GM19328 (cell line): Measurements from ENCODE around the gene FAHD1.

Source experiments
- ATAC-seq: cut with Tn5 transposase; IDR thresholded peaks from one replicate; pipeline ENCODE4 v1.9.1; 2021; ENCODE audit warnings: mild to moderate bottlenecking, moderate library complexity; ENCODE audit not compliant: unreplicated experiment

The FAHD1 gene

GRCh38 chr16:1826691-1827573, at the start of gene FAHD1, which contains the start of gene HAGH:
TSS of gene FAHD1 (plus strand) at chr16:1827206. CDS start at chr16:1827239, 33 bp downstream.
TSS of gene HAGH (minus strand) at chr16:1826825. CDS start at chr16:1826787, 38 bp downstream.
- ATAC-seq = peak; percentile 83

GRCh38 chr16:1777375-1778199, 49.4 kb upstream of the FAHD1 start:
- no peak for ATAC-seq

GRCh38 chr16:1778200-1779179, 48.5 kb upstream of the FAHD1 start:
- ATAC-seq = no peak

DNA sequence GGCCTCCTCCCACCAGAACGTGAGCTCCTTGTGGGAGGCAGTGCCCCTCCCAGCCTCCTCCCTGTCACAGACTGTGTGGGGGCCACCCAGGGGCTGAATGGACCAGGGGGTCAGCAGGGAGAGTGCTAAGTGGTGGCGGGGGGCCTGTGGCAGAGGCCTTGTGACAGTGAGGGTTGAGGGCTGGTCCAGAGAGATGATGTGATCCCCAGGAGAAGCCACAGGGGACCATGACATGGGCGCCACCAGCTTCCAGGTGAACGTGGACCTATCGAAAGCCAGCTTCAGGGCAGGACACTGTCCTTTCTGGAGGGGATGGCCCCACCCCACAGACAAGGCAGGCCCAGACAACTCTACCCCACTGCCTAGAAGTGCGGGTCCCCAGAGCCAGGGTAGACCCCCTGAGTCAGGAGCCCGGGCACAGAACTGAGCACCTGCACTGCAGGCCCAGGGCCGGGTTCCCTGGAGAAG, 47.7 kb upstream of the FAHD1 start:
- ATAC-seq = no peak

- no peak for ATAC-seq
These were observed 47.0 kb upstream of the FAHD1 start for GRCh38 chr16:1779741-1780676.

DNA sequence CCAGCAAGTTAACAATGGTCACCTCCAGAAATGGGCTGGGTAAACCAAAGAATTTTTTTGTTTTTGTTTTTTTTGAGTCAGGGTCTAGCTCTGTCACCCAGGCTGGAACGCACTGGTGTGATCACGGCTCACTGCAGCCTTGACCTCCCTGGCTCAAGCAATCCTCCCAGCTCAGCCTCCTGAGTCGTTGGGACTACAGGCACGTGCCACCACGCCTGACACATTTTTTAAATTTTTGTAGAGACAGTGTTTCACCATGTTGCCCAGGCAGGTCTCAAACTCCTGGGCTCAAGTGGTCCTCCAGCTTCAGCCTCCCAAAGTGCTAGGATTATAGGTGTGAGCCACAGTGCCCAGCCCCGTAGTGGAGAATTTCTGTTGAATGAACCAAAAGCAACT, 46.3 kb upstream of the FAHD1 start:
- ATAC-seq = no peak

GRCh38 chr16:1781254-1781653, 45.8 kb upstream of the FAHD1 start:
- ATAC-seq = no peak

- ATAC-seq = peak; percentile 6
These were observed 45.1 kb upstream of the FAHD1 start for GRCh38 chr16:1781758-1782407.

DNA sequence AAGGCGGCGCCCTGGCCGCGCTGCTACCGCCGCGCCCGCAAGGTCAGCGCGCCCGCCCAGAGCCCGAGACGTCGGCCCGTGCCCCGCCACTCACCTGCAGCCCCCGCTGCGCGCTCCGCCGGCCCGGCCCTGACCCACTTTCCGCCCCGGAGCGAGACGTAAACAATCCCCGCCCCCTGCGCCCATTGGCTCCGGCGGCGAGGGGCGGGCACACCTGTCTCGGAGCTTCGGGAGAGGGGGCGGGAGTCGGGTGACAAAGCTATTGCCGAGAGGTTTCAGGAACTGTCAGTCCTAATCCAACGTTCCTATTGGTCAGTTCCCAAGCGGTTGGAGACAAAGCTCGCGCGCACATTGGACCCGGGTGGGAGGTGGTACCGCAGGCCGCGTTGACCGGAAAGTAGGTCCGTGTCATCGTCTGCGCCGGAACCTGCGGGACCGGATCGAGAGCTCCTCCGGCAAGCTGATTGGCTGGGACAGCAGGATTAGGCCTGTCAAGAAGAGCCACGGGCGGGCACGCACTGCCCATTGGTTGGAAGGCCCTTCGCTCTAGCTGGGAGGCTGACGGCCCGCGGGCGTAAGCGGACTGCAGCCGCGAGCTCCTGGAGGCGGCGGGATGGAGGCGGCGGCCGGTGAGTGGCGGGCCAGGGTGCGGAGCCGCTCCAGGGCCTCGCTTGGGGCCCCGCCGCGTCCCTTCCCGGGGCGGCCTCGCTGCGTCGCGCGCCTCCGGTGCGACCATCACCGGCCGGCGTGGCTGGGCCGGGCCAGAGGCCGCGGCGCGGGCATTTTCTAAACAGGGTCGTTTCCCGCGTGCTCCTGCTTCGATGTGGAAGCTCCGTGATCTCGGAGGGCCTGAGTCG, 44.4 kb upstream of the FAHD1 start, which contains the start of the genes NUBP2 and SPSB3:
Gene NUBP2 (plus strand): TSS at position 553 of the 857 bp plus-strand sequence. CDS start 61 bp downstream, at position 614.
Gene SPSB3 (minus strand): TSS at position 164 of the 857 bp plus-strand sequence. CDS start 1,088 bp downstream, outside the sequence.
- peak; percentile 79 for ATAC-seq

DNA sequence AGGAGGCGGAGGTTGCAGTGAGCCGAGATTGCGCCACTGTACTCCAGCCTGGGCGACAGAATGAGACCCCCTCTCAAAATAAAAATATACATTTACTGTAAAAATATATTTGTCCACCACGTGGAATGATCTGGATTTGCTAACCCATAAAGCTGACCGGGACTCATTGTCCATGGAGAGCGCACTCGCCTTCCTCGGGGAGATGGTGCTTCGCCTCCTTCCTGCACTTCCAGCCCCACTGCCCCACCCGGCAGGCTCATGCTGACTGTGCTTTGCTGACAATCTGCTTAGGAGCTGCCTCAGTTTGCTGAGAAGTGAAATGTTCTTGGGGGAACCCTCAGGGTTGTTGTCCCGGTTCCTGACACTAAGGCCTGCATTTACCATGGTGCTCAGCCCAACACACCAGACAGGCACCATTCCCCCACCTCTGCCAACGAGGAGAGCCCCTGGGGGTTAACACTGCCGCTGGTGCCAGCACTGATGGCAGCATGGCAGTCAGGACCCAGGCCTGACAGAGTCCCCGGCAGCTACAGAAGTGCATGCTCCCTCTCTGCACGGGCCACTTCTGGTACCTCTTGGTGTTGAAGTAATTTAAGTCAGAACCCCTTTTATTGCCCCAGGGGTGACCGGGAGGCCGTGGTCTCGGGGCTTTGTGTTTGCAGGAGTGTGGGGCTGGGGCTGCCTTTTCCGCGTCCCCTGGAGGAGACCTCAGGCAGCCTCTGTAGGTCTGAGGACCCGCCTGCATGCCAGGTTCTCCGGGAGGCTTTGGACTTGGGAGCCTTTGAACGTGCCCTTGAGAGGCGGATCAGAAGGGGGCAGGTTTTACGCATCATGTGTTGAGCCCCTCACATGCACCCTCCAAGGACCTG, 41.8 kb upstream of the FAHD1 start:
- no peak for ATAC-seq

- ATAC-seq = no peak
These were observed 41.2 kb upstream of the FAHD1 start for GRCh38 chr16:1785846-1786170.

DNA sequence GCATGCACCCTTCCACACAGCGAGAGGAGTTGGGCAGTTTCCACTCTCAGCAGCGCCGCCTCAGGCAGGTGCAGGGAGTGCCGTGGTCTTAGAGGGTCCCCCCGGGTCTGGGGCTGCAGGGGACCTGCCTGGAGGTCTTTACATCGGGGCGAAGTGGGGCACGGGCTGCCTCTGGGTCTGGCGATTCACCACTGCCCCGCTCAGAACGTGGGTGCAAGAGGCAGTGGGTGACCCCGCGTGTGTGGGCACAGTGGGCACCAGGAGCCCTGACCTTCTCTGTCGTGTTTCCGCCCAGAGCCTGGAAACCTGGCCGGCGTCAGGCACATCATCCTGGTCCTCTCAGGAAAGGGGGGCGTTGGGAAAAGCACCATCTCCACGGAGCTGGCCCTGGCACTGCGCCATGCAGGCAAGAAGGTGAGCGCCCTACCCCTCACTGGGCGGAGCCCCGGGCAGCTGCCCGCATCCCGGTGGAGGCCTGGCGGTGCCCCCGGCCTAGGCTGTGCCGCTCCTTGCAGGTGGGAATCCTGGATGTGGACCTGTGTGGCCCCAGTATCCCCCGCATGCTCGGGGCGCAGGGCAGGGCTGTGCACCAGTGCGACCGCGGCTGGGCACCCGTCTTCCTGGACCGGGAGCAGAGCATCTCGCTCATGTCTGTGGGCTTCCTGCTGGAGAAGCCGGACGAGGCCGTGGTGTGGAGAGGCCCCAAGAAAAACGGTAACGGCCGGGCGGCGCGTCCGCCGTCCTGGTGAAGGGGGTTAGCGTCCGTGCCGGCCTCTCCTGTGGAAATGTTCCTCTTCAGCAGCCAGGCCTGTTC, 40.6 kb upstream of the FAHD1 start:
- ATAC-seq = no peak

GRCh38 chr16:1787056-1787321, 40.0 kb upstream of the FAHD1 start:
- ATAC-seq = no peak

DNA sequence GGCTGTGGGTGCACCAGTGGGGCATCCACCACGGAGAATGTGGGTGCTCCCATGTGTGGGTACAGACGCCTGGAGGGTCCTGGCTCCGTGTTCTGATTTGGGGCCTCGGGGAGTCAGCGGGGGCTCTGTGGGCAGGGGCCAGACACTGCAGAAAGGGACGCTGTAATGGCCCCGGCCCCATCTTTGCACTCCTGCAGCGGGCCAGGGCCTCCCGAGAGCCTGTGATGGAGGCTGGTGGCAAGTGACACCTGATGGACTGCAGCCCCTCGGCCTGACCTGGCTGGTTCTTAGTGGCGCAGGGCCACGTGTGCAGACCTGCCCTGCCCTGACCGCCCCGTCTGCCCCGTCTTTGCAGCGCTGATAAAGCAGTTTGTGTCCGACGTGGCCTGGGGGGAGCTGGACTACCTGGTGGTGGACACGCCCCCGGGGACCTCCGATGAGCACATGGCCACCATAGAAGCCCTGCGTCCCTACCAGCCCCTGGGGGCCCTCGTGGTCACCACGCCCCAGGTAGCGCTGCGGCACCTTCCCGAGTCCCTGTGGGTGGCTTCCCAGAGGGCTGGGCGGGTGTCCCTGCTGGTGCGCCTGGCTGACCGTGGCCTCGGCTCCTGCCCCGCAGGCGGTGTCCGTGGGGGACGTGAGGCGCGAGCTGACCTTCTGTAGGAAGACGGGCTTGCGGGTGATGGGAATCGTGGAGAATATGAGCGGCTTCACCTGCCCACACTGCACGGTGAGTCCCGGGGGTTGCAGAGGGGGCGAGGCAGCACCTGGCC, 39.5 kb upstream of the FAHD1 start:
- ATAC-seq = no peak

- no peak for ATAC-seq
These were observed 38.8 kb upstream of the FAHD1 start for GRCh38 chr16:1788095-1788707.
